NCI-H1105 treated with DMSO at 0.1 percent for 48 hours (cell line): ENCODE data around the gene CRTC1.
"Not testable (repeated sequence)": the region's sequence is repeated elsewhere in the genome, so short reads cannot be mapped to it uniquely, and the experiment has no call there.

ENCODE experiments used
- DNase-seq: peaks from one replicate; lab custom pipeline; 2025; lab: John Stamatoyannopoulos, UW

The CRTC1 gene

GRCh38 chr19:18802354-18802753 lies 118.9 kb downstream of the CRTC1 start:
- no peak for DNase-seq

GRCh38 chr19:18803550-18804138 lies 120.2 kb downstream of the CRTC1 start:
- no peak for DNase-seq

GRCh38 chr19:18804139-18804601 lies 120.7 kb downstream of the CRTC1 start:
- DNase-seq, result no peak

DNA sequence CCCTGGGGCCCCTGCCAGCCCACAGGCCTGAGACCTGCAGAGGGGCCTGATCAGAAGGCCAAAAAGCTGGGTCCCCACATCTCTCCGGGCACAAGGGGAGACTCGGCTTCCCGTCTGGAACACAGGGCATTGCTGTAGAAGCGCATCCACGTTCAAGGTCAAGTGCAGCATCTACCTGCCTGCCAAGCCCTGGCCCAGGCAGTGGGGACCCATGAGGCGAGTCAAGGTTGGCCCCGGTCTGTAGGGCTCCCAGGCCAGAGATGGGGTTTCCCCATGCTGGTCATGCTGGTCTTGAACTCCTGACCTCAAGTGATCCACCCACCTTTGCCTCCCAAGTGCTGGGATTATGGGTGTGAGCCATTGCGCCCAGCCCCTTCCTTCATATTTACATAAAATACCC lies 121.2 kb downstream of the CRTC1 start:
- no peak for DNase-seq

DNA sequence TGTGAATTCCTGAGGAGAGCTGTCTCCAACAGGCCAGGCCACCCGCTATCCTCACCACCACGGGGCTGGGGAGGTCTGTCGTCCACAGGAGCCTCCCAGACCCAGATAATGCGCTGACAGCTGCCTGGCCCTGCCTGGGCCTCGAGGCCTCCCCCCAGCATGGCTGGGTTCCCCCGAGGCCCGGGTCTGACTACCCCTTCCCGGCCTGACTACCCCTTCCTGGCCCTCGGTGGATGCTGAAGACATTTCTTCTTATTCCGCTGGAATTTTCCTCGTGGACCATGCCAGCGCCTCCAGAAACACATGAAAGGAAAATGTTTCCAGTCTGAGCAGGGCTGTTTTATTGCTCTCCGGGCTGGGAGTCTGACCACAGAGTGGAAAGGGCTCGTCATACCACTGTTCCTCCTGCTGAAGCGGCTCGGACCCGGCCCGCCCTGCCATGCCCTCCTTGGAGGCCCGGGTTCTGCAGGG lies 124.4 kb downstream of the CRTC1 start:
- DNase-seq, result no peak

- DNase-seq, result no peak
Observed at GRCh38 chr19:18809149-18809868, 125.8 kb downstream of the CRTC1 start.

GRCh38 chr19:18811638-18812037 lies 128.2 kb downstream of the CRTC1 start:
- not testable (repeated sequence) for DNase-seq

DNA sequence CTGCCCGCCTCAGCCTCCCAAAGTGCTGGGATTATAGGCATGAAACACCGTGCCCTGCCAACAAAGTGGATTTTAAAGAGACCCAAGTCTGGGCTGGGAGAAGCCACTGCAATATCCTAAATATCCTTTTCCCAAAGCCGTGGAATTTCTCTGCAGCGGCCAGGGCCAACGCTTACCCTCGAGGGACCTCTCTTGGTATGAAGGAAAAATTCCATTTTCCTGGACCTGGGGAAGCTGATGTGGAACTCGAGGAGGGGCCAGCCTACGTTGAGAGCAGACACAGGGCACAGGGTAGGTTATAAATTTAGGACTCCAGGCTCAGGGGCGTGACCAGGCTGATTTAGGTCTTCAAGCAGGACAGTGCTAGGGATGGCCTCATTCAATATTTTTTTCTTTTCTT lies 130.6 kb downstream of the CRTC1 start:
- no peak for DNase-seq

DNA sequence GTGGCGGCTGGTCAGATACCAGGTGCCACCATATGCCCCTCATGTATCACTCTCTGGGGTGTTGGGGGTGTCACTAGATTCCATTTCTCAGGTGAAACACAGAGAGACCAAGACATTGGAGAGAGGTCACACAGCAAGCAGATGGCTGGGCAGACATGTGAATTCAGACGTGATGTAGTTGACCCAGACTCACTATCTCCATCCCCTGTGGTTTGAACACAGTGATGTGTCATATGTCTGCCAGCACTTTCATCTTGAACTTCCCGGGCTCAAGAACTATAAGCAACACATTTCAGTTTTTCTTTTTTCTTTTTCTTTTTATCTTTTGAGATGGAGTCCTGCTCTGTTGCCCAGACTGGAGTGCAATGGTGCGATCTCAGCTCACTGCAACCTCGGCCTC lies 132.2 kb downstream of the CRTC1 start:
- no peak for DNase-seq

DNA sequence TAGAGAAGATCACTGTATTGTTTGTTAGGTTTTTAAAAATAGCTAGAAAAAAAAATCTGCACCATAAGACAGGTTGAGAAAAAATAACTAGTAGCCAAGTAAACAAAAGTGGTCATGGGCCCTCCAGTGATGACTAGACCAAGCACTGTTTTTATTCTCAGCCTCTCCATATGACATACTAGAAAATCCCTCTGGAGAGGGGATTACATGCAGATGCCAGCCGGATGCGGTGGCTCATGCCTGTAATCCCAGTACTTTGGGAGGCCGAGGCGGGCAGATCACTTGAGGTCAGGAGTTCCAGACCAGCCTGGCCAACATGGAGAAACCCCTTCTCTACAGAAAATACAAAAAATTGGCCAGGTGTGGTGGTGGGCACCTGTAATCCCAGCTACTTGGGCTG lies 133.2 kb downstream of the CRTC1 start:
- not testable (repeated sequence) for DNase-seq

DNA sequence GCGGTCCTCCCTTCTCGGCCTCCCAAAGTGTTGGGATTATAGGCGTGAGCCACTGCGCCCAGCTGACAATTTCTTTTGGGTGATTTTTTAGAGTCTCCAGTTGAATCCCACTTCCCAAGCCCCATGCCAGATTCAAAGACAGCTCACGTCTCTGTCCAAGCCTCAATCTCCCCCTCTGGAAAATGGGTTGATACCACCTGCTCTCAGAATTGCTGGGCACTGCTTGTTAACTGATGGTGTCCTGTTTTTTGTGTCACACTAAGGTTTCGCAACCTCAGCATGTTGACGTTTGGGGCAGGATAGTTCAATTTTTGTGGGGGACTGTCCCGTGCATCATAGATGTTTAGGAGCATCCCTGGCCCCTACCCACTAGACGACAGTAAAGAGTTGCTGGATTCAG lies 134.1 kb downstream of the CRTC1 start:
- DNase-seq, result no peak

DNA sequence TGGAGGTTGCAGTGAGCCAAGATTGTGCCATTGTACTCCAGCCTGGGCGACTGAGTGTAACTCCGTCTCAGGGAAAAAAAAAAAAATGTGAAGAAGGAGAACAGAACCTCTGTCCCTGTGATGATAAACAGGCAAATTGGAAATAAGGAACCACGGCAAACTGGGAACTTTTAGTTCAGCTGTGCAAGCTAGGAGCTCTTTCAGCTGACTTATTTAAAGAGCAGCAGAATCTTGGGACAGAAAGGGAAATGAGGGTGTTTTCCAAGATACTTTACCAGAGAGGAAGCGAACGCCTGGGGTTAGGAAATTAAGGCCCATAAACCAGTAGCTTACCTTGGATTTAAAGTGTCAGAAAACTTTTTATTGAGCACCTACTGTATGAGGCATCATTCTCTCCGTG lies 145.3 kb downstream of the CRTC1 start:
- no peak for DNase-seq

- no peak for DNase-seq
Observed at GRCh38 chr19:18830488-18830887, 147.0 kb downstream of the CRTC1 start.

GRCh38 chr19:18831524-18832305 lies 148.2 kb downstream of the CRTC1 start, which contains the start of gene UPF1:
UPF1 (plus strand) TSS chr19:18831959; CDS start chr19:18832210, 251 bp downstream.
- DNase-seq, result peak; percentile 90
